Skeletal muscle satellite cell (primary cell): ENCODE measurements around the gene KYNU. TPM values are rescaled to one million over a fixed set of nuclear protein-coding genes. Genes with fewer than 3 reads are reported as not detected.

Experiments used
- H3K27me3 ChIP-seq: 2 replicates; pipeline ENCODE4 v1.7.0; 2013; ENCODE audit warnings: low read length; ENCODE audit not compliant: control insufficient read depth, insufficient read depth
- H3K36me3 ChIP-seq: 2 replicates; pipeline ENCODE4 v1.7.0; 2013; ENCODE audit warnings: mild to moderate bottlenecking, control low read depth, low read length; ENCODE audit not compliant: insufficient read depth
- H3K4me1 ChIP-seq: 2 replicates; pipeline ENCODE4 v1.7.0; 2013; ENCODE audit warnings: low read length; ENCODE audit not compliant: control insufficient read depth, insufficient read depth
- H3K4me2 ChIP-seq: 2 replicates; pipeline ENCODE4 v1.7.0; 2013; ENCODE audit warnings: mild to moderate bottlenecking, low read length
- H3K4me3 ChIP-seq: 2 replicates; pipeline ENCODE4 v1.7.0; 2013; ENCODE audit warnings: low read length
- H3K9ac ChIP-seq: 2 replicates; pipeline ENCODE4 v1.7.0; 2013; ENCODE audit warnings: mild to moderate bottlenecking, low read depth, low read length, moderate library complexity
- H3K9me3 ChIP-seq: replicated peaks from 2 replicates; pipeline ENCODE4 v1.7.0; 2013; ENCODE audit warnings: mild to moderate bottlenecking, control low read depth, low read length
- total RNA-seq: library from RNA; depleted of rRNA; stranded (reverse); fragments of >200 nt; gene quantifications from 2 replicates; pipeline ENCODE4 v1.2.3, GENCODE V29; 2012; rRNA removed

The KYNU gene
- total RNA-seq, result 15.9 and 54.5 TPM in 2 replicates

GRCh38 chr2:142877216-142877838 lies at the start of gene KYNU:
Gene KYNU, plus strand, starts transcription at chr2:142877664. Its CDS starts 7,704 bp downstream, at chr2:142885368.
- Histone ChIP-seq H3K4me2 (no peak within 1 kb of the TSS), H3K4me3 (no peak within 1 kb of the TSS), H3K36me3 (no peaks in the 10 kb centered on the region), H3K27me3 (no peaks in the 10 kb centered on the region), H3K9ac (no peak within 1 kb of the TSS), H3K9me3 (no peaks in the 10 kb centered on the region), H3K4me1 (peaks cover 49% of the 10 kb centered on the region)

- Histone ChIP-seq H3K4me1 (peaks cover 12% of the 10 kb centered on the region), H3K4me3 (peak overlapping the region; percentile 10), H3K4me2 (peak overlapping the region; percentile 64), H3K27me3 (no peaks in the 10 kb centered on the region), H3K9me3 (no peaks in the 10 kb centered on the region), H3K36me3 (no peaks in the 10 kb centered on the region), H3K9ac (no peak overlapping the region)
Observed at GRCh38 chr2:142834021-142834420, 43.4 kb upstream of the KYNU start.

- H3K36me3 ChIP-seq, result no peaks in the 10 kb centered on the region
- no peaks in the 10 kb centered on the region for H3K27me3 ChIP-seq
- no peak overlapping the region for H3K9ac ChIP-seq
- no peak overlapping the region for H3K4me3 ChIP-seq
- no peak overlapping the region for H3K4me2 ChIP-seq
- H3K4me1 ChIP-seq, result peaks cover 7% of the 10 kb centered on the region
- H3K9me3 ChIP-seq, result no peaks in the 10 kb centered on the region
Observed at GRCh38 chr2:142840436-142840835, 37.0 kb upstream of the KYNU start.

- no peaks in the 10 kb centered on the region for H3K36me3 ChIP-seq
- no peak overlapping the region for H3K4me2 ChIP-seq
- peaks cover 7% of the 10 kb centered on the region for H3K4me1 ChIP-seq
- no peaks in the 10 kb centered on the region for H3K9me3 ChIP-seq
- no peaks in the 10 kb centered on the region for H3K27me3 ChIP-seq
- no peak overlapping the region for H3K4me3 ChIP-seq
- H3K9ac ChIP-seq, result no peak overlapping the region
Observed at GRCh38 chr2:142841788-142842187, 35.7 kb upstream of the KYNU start.

GRCh38 chr2:142842369-142842768 lies 35.1 kb upstream of the KYNU start:
- Histone ChIP-seq H3K4me3 (no peak overlapping the region), H3K9ac (no peak overlapping the region), H3K4me1 (peaks cover 7% of the 10 kb centered on the region), H3K27me3 (no peaks in the 10 kb centered on the region), H3K36me3 (no peaks in the 10 kb centered on the region), H3K4me2 (no peak overlapping the region), H3K9me3 (no peaks in the 10 kb centered on the region)

- no peak overlapping the region for H3K9ac ChIP-seq
- no peak overlapping the region for H3K4me2 ChIP-seq
- no peaks in the 10 kb centered on the region for H3K36me3 ChIP-seq
- no peaks in the 10 kb centered on the region for H3K9me3 ChIP-seq
- H3K4me3 ChIP-seq, result no peak overlapping the region
- peaks cover 7% of the 10 kb centered on the region for H3K4me1 ChIP-seq
- no peaks in the 10 kb centered on the region for H3K27me3 ChIP-seq
Observed at GRCh38 chr2:142843731-142844130, 33.7 kb upstream of the KYNU start.

- Histone ChIP-seq H3K4me1 (no peaks in the 10 kb centered on the region), H3K9me3 (no peaks in the 10 kb centered on the region), H3K4me3 (no peak overlapping the region), H3K27me3 (no peaks in the 10 kb centered on the region), H3K9ac (no peak overlapping the region), H3K4me2 (no peak overlapping the region), H3K36me3 (no peaks in the 10 kb centered on the region)
Observed at GRCh38 chr2:142848023-142848606, 29.3 kb upstream of the KYNU start.

- Histone ChIP-seq H3K9me3 (no peaks in the 10 kb centered on the region), H3K9ac (no peak overlapping the region), H3K4me1 (no peaks in the 10 kb centered on the region), H3K27me3 (peaks cover 2% of the 10 kb centered on the region), H3K4me2 (no peak overlapping the region), H3K36me3 (no peaks in the 10 kb centered on the region), H3K4me3 (no peak overlapping the region)
Observed at GRCh38 chr2:142849820-142850219, 27.6 kb upstream of the KYNU start.

GRCh38 chr2:142853912-142854311 lies 23.6 kb upstream of the KYNU start:
- no peaks in the 10 kb centered on the region for H3K36me3 ChIP-seq
- peaks cover 8% of the 10 kb centered on the region for H3K27me3 ChIP-seq
- H3K4me3 ChIP-seq, result no peak overlapping the region
- H3K4me2 ChIP-seq, result no peak overlapping the region
- no peak overlapping the region for H3K9ac ChIP-seq
- H3K9me3 ChIP-seq, result no peaks in the 10 kb centered on the region
- H3K4me1 ChIP-seq, result peaks cover 12% of the 10 kb centered on the region

- Histone ChIP-seq H3K9ac (no peak overlapping the region), H3K4me3 (no peak overlapping the region), H3K4me2 (no peak overlapping the region), H3K4me1 (peaks cover 12% of the 10 kb centered on the region), H3K36me3 (no peaks in the 10 kb centered on the region), H3K9me3 (no peaks in the 10 kb centered on the region), H3K27me3 (peaks cover 8% of the 10 kb centered on the region)
Observed at GRCh38 chr2:142857256-142858164, 20.0 kb upstream of the KYNU start.

GRCh38 chr2:142858961-142859360 lies 18.5 kb upstream of the KYNU start:
- peaks cover 21% of the 10 kb centered on the region for H3K4me1 ChIP-seq
- H3K36me3 ChIP-seq, result no peaks in the 10 kb centered on the region
- H3K27me3 ChIP-seq, result peaks cover 8% of the 10 kb centered on the region

More at GRCh38 chr2:142858961-142859360, 18.5 kb upstream of the KYNU start:
- no peak overlapping the region for H3K4me3 ChIP-seq
- H3K9ac ChIP-seq, result no peak overlapping the region
- H3K4me2 ChIP-seq, result no peak overlapping the region
- no peaks in the 10 kb centered on the region for H3K9me3 ChIP-seq
